ENCODE measurements around the gene IRX5. TPM values are rescaled to one million over a fixed set of nuclear protein-coding genes. Genes with fewer than 3 reads are reported as not detected.

IRX5 gene
- total RNA-seq, 4 donors from 2014 or later, result 1.3 TPM; not detected in 3

DNA sequence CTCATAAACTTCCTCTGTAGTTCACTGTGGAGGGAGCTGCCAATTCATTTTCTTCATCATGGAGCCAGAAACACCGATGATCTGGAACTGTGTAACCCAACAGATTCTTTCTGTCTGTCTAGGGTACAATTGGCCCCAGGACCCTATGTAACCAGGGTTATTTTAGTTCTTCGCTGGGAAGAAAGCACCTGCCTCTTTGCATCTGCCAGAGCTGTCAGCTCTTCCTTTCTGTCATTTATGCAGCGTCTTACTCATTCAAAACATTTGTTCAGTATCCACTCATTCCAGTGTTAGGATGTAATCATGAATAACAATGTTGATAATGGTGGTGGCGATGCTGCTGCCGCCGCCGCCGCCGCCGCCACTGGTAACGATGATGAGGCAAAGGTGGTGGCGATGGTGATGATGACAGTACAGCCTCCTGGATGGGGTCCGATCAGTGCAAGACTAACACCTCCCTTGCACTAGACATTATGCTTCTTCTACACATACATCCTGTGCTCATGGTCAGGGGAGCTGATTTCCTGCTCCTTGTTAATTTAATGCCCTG lies 46.1 kb downstream of the IRX5 start:
- Histone ChIP-seq H3K9me3 (no peaks in the 10 kb centered on the region), H3K27me3 (no peaks in the 10 kb centered on the region), H3K4me3 (replicated peaks in 1 of 3) (no peak overlapping the region), H3K4me1 (no peaks in the 10 kb centered on the region), H3K27ac (no peak overlapping the region), H3K36me3 (no peaks in the 10 kb centered on the region)
- no peak for DNase-seq
- 96 to 98% methylated on average over 13 of the region's 13 CpGs for WGBS, 2 donors
- intact Hi-C loops (cut with DNase I), result no loop called here
- no peak for TF ChIP-seq POLR2A (IDR thresholded peaks at IDR 0.05)
- TF ChIP-seq, protein P1, sequence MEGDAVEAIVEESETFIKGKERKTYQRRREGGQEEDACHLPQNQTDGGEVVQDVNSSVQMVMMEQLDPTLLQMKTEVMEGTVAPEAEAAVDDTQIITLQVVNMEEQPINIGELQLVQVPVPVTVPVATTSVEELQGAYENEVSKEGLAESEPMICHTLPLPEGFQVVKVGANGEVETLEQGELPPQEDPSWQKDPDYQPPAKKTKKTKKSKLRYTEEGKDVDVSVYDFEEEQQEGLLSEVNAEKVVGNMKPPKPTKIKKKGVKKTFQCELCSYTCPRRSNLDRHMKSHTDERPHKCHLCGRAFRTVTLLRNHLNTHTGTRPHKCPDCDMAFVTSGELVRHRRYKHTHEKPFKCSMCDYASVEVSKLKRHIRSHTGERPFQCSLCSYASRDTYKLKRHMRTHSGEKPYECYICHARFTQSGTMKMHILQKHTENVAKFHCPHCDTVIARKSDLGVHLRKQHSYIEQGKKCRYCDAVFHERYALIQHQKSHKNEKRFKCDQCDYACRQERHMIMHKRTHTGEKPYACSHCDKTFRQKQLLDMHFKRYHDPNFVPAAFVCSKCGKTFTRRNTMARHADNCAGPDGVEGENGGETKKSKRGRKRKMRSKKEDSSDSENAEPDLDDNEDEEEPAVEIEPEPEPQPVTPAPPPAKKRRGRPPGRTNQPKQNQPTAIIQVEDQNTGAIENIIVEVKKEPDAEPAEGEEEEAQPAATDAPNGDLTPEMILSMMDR (IDR thresholded peaks at IDR 0.05), result no peak

GRCh38 chr16:54977211-54977610 lies 46.5 kb downstream of the IRX5 start:
- no peaks in the 10 kb centered on the region for H3K27me3 ChIP-seq
- intact Hi-C loops (cut with DNase I), result no loop called here
- no peaks in the 10 kb centered on the region for H3K9me3 ChIP-seq
- no peaks in the 10 kb centered on the region for H3K4me1 ChIP-seq
- no peak overlapping the region for H3K27ac ChIP-seq
- H3K4me3 ChIP-seq (replicated peaks in 1 of 3), result no peak overlapping the region
- no peaks in the 10 kb centered on the region for H3K36me3 ChIP-seq
- DNase-seq, result no peak
- 87 to 92% methylated on average over 4 of the region's 4 CpGs for WGBS, 2 donors
- TF ChIP-seq, protein P1 (IDR thresholded peaks at IDR 0.05), result no peak
- no peak for TF ChIP-seq POLR2A (IDR thresholded peaks at IDR 0.05)

DNA sequence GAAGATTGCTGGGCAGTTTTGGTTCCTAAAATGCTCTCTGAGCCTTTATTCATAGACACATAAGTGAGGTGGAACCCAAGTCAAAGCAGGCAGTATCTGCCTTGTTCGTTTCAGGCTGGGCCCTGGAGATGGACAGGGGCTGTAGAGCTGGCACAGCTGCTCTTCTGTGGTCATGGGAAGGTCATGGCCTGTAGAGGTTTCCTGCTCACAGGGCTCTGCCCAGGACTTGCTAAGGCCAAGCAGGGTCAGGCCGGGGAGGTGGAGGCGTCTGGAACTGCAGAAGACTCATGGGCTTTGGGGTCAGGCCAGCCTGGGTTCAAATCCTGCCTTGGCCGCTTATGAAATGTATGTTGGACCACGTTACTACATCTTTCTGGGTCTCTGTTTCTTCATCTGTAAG lies 50.2 kb downstream of the IRX5 start:
- H3K4me3 ChIP-seq (replicated peaks in 1 of 3), result no peak overlapping the region
- no peak for DNase-seq
- H3K27me3 ChIP-seq, result no peaks in the 10 kb centered on the region
- H3K9me3 ChIP-seq, result no peaks in the 10 kb centered on the region
- no peaks in the 10 kb centered on the region for H3K36me3 ChIP-seq
- intact Hi-C loops (cut with DNase I), result no loop called here
- no peaks in the 10 kb centered on the region for H3K4me1 ChIP-seq
- 78 to 86% methylated on average over 5 of the region's 5 CpGs for whole genome bisulfite sequencing, 2 donors
- no peak overlapping the region for H3K27ac ChIP-seq
- no peak for TF ChIP-seq POLR2A (IDR thresholded peaks at IDR 0.05)
- TF ChIP-seq, protein P1 (IDR thresholded peaks at IDR 0.05), result no peak
